IPS DF 4.7 (cell line): ENCODE results near the gene ATG4D.
"Not testable (repeated sequence)": the region's sequence is repeated elsewhere in the genome, so short reads cannot be mapped to it uniquely, and the experiment has no call there.

Experiments
- DNase-seq: peaks from one replicate; pipeline ENCODE4 v3.0.0-alpha.2; 2013; ENCODE audit warnings: low spot score; ENCODE audit errors: extremely low read depth

The ATG4D gene

DNA sequence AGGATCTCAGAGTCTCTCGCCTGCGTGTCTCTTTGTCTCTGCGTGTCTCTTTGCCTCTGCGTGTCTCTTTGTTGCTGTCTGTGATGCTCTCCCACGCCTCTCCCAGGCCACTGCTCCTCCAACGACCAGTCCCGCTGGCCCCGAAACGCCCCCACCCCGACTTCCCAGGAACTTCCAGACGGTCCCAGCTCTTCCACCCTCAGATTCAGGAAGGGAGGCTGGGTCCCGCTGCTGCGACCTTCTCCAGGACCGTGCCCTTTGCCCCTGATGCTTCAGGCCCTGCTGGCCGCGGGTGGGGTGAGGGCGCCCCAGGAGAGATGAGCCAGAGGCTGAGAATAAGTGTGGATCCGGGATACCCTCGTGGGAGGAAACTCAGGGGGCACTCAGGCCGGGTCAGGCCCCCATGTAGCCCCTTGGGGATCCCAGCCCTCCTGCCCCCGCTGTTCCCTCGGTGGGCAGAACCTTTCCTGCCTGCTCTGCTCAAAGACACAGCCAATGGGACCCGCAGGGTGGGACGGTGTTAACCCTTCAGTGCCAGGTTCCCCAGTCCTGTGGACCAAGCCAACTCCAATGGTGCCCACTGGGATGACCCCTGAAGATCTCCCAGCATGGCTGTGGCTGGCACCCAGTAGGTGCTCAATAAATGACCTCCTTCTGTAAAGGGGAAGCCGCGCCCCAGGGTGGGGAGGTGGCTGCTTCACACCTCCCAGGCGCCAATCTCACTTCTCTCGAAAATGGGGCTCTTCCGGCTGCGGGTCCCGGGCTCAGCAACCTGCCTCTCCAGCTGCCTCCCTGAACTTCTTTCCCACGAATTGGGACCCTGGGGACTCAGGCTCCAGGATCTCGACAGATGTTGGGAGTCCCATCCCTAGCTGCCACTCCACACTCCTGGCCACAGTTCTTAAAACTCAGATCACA, 25.0 kb upstream of the ATG4D start:
- no peak for DNase-seq

- DNase-seq = no peak
Observed at GRCh38 chr19:10519421-10519820, 24.3 kb upstream of the ATG4D start.

DNA sequence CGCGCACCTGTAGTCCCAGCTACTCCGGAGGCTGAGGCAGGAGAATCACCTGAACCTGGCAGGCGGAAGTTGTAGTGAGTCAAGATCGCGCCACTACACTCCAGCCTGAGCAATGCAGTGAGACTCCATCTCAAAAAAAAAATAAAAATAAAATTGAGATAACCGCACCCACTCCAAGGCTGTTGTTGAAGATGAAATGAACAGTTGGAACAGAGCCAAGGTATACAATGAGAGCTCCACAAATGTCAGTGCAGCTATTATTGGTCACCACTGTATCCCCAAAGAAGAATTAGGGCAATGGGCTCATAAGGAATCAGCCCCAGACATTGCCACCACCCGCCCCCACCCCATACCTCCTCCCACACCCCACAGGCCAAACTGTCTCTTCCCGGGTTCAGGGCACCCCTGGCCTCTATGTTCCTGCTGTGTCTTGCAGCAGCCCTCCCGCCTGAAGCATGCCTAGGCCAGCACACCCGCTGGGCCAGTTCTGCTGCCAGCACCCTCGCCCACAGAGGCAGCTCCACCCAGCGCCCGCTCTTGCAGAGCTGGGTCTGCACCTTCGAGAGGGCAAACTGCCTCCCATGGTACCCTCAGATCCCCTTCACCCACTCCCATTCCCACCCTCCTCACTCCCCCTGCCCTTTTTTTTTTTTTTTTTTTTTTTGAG, 22.9 kb upstream of the ATG4D start:
- DNase-seq = no peak

DNA sequence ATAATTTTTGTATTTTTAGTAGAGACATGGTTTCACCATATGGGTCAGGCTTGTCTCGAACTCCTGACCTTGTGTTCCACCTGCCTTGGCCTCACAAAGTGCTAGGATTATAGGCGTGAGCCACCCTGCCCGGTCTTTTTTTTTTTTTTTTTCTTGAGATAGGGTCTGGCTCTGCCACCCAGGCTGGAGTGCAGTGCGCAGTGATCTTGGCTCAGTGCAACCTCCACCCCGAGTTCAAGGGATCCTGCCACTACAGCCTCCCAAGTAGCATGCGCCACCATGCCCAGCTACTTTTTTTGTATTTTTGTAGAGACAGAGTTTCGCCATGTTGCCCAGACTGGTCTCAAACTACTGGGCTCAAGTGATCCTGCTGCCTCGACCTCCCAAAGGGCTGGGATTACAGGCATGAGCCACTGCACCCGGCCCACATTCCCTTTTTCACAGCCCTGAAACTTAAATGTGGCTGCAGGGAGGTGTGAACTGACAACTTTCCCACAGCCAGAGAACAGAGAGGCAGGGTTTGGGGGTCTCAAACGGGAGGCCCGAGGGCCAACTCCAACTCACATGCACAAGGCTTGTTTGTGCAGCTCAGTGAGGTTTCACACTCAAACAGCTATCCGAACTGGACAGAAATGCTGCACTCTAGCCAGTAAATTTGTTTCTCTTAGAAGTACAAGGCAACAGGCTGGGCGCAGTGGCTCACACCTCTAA, 22.1 kb upstream of the ATG4D start:
- no peak for DNase-seq

- DNase-seq = no peak
Observed at GRCh38 chr19:10523135-10523636, 20.5 kb upstream of the ATG4D start.

- no peak for DNase-seq
Observed at GRCh38 chr19:10525636-10526035, 18.1 kb upstream of the ATG4D start.

GRCh38 chr19:10526887-10527286, 16.8 kb upstream of the ATG4D start:
- not testable (repeated sequence) for DNase-seq

DNA sequence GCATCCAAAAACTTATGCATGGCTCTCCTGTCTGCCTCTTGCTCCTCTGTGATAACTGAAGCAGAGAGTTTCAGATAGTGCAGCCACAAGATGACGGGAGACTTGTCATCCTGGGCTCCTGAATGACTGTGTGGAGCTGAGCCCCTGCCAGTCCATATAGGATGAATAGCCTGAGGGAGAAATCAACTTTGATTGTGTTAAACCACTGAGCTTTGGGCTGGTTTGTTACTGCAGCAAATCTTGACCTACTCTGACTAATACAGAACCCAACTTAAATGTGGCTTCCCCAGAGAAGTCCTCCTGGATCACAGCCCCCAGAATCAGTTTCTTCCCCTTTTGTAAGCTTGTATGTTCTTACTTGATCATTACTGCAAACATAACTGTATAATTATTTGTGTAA, 11.2 kb upstream of the ATG4D start:
- DNase-seq = no peak

DNA sequence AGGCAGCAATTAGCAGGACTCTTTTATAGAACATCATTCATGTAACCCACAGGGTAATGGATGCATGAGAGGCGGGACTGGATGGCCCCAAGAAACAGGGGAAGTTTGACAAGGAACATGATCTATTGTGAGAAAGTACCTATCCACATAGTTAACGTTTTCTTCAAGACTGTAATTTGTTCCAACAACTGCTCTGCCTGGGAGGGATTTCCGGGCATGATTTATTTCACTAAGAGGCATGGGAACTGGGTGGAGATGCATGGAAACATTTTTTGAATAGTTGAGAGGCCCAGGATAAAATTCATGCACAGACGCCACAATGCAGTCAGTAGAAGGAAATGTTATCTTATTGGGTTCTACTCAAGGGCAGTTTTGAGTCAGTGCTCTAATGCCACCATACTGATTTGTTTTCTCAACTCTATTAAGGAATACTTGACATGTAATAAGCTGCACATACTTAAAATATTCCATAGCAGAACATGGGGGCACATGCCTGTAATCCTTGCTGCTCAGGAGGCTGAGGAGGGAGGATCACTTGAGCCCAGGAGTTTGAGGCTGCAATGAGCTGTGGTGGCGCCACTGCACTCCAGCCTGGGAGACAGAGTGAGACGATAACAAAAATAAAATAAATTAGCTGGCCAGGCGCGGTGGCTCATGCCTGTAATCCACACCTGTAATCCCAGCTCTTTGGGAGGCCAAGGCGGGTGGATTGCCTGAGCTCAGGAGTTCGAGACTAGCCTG, 9.9 kb upstream of the ATG4D start:
- DNase-seq = no peak

DNA sequence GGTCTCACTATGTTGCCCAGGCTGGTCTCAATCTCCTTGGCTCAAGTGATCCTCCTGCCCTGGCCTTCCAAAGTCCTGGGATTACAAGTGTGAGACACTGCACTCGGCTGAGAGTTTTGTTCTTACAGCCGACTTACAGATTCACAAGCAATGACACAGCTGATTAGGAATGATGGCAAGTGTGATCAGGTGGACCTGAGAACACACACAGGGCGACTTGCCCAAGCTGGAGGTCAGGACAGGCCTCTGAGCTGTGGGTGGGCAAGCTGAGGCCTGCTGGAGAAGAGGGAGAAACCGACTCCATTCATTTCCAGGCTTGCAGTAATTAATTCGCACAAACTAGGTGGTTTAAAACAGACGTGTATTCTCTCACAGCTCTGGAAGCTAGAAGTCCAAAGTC, 8.1 kb upstream of the ATG4D start:
- no peak for DNase-seq

- DNase-seq = no peak
Observed at GRCh38 chr19:10537668-10538067, 6.0 kb upstream of the ATG4D start.

DNA sequence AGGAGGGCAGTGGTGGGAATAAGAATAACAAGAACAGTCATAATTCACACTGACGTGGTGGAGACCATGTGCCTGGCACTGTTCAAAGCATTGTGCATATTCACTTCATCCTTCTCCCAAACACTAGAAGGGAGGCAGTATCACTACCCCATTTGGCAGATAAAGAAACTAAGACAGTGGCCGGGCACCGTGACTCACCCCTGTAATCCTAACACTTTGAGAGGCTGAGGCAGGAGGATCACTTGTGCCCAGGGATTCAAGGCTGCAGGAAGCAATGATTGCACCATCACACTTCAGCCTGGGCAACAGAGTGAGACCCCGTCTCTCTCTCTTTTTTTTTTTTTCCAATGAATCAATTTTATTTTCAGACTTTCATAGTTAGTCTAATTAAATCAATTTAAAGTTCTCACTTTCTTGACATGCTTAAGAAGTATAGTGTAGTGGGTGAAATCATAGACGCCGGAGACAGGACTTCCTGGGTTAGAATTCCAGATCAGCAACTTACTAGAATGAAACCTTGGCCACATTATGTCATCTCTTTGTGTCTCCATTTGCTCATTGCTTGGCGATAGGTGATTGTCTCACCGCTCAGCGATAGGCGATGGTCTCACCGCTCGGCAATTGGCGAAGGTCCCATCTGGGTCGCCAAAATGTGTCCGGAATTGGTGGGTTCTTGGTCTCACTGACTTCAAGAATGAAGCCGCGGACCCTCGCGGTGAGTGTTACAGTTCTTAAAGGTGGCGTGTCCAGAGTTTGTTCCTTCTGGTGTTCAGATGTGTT, 5.3 kb upstream of the ATG4D start:
- no peak for DNase-seq

DNA sequence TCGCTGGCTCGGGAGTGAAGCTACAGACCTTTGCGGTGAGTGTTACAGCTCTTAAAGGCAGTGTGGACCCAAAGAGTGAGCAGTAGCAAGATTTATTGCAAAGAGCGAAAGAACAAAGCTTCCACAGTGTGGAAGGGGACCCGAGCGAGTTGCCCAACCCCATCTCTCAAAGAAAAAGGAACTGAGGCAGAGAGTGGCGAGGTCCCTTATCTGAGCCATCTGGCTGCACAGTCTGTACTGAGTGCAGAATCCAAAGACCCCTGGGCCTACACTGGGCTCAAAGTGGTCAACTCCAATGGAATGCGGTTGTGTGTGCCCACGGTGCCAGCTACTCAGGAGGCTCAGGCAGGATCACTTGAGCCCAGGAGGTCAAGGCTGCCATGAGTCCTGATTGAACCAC, 4.7 kb upstream of the ATG4D start:
- DNase-seq = not testable (repeated sequence)

DNA sequence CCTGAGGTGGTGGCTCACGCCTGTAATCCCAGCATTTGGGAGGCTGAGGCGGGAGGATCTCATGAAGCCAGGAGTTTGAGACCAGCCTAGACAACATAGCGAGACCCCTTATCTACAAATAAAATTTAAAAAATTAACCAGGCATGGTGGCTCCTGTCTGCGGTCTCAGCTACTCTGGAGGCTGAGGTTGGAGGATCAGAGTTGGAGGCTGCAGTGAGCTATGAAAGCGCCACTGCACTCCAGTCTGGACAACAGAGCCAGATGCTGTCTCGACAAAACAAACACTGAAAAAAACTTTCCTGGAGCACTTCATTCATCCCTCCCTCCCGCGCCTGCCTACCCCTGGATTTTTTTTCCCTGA, 665 bp upstream of the ATG4D start:
- DNase-seq = no peak

DNA sequence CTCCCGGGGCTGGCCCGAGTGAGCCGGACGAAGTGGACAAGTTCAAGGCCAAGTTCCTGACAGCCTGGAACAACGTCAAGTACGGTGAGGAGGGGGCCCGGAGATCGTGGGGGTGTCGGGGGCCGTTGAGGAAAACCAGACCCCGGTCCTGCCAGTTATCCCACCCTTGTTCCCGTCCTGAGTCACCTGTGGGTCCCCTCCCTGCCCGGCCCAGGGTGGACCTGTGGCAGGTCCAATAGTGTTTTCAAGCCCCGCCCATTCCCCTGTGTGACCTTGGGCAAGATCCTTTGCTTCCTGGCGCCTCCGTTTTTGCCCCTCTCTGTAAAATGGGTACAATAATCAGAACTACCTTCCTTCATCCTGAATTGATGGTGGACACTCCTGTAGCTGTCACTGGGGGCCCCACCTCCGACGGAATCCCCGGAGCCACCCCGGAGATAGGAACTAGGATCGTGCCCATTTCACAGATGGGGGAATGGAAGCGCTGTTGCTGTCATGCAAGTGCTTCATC, 593 bp downstream of the ATG4D start:
- no peak for DNase-seq

DNA sequence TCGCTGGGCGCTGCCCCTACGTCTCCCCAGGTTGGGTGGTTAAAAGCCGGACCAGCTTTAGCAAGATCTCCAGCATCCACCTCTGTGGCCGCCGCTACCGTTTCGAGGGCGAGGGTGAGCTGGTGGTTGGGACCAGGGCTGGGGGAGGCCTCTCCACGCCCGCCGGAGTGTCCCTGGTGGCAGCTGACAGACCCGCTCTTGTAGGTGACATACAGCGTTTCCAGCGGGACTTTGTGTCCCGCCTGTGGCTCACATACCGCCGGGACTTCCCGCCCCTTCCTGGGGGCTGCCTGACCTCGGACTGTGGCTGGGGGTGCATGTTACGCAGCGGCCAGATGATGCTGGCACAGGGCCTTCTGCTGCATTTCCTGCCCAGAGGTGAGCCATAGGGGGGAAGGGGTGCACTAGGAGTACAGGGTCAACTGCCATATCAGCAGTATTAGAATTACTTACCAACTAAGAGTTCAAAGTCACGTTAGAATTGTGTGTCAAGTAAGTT, 1.1 kb downstream of the ATG4D start:
- DNase-seq = no peak

GRCh38 chr19:10546817-10547216, 3.1 kb downstream of the ATG4D start:
- no peak for DNase-seq

DNA sequence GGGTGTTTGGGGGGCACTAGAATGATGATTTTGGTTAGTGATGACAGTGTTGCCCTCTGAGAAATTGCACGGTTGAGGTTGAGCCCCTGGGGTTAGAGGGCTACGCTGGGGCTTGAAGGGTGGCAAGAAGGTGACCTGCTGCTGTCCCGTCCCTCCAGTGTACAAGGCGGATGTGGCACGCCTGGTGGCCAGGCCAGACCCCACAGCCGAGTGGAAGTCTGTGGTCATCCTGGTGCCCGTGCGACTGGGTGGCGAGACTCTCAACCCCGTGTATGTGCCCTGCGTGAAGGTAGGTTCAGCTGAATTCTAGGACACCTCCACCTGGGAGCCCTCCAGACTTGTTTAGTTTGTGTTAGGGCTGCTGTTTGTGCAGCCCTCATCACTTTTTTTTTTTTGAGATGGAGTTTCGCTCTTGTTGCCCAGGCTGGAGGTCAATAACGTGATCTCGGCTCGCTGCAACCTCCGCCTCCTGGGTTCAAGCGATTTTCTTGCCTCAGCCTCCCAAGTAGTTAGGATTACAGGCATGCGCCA, 5.1 kb downstream of the ATG4D start:
- no peak for DNase-seq

DNA sequence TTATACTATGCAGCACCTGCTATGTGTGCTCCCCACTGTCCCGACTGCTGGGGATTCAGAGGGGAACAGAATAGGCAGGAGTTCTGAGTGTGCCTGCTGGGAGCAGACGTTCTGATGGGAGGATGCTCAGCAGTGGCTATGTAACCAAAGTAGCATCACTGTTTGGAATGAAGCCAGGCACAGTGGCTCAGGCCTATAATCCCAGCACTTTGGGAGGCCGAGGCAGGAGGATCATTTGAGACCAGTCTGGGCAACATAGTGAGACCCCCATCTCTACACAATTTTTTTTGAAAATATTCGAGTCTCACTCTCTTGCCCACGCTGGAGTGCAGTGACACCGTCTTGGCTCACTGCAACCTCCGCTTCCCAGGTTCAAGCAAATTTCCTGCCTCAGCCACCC, 6.0 kb downstream of the ATG4D start:
- DNase-seq = no peak

GRCh38 chr19:10550336-10550735, 6.6 kb downstream of the ATG4D start:
- DNase-seq = no peak
